Hematopoietic multipotent progenitor cell treated with erythropoietin and hydrocortisone succinate and interleukin-3 and kit ligand, for 4 days (in vitro differentiated cells): ENCODE data around the gene OR2AG2.

Experiments
- DNase-seq: peaks from one replicate; pipeline ENCODE4 v3.0.0-alpha.2; 2015

Gene OR2AG2

DNA sequence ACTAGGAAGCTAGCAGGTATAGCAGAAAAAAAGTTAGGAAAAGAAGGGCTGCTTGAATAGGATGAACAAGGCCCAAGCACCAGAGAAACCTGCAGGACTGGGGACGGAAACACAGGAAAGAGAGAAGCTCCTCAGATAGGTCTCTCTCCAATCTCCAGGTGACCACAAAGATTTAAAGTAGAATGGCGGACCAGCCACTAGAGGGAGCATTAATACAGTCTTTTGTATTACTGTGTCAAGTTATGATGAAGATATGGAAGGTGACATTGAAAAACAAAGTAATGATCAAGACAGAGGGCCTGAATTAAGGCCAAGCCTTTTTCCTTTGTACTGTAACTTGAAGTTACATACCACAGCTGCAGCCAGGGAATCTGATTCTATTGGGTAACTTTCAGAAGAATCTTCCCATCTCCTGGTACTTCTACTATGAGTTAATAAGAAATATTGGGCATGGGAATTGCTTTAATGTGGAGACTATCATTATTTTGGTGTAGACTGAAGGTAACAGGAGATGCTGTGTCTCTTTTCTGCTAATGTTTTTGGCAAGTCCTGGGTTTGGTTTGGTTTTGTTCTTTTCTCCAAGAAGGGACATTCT, 33.8 kb downstream of the OR2AG2 start:
- DNase-seq, result peak; percentile 87

DNA sequence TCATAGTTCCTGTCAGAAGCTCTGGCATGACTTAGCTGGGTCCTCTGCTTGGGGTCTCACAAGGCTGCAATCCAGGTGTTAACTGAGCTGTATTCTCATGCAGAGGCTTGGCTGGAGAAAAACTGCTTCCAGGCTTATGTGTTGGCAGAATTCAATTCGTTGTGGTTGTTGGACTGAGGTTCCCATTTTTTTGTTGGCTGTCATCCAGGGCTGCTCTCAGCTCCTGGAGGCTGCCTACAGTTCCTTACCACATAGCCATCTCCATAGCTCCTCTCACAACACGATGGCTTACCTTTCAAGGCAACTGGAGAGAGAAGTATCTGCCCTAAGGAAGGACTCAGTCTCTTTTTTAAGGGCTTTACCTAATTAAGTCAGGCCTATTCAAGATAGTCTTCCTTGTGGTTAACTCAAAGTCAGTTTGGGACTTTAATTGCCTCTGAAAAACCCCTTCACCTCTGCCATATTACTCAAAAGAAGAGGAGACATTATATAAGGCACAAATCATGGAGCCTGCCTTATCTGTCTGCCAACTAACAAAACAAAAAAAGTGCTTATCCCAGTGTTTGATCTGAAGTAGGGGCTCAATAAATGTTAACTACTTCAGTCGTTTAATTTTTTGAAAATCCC, 35.2 kb downstream of the OR2AG2 start:
- peak; percentile 18 for DNase-seq

DNA sequence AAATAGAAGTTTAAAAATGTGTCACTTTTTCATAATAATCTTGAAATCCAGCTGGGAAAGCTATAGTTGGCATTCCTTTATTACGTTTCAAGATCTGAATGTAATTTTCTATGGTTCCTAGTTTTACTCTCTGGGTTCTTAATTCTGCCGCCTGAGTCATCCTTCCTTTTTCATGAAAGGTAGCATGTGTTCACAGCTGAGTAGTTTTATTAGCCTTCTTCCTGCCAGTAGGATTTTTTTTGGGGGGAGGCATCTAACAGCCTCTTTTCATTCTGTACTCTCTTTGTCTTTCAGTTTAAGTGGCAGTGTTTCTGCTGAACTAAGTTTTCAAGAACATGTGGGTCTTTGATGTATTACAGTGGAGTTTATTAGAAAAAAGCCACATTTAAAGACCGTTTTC, 36.5 kb downstream of the OR2AG2 start:
- peak; percentile 35 for DNase-seq

DNA sequence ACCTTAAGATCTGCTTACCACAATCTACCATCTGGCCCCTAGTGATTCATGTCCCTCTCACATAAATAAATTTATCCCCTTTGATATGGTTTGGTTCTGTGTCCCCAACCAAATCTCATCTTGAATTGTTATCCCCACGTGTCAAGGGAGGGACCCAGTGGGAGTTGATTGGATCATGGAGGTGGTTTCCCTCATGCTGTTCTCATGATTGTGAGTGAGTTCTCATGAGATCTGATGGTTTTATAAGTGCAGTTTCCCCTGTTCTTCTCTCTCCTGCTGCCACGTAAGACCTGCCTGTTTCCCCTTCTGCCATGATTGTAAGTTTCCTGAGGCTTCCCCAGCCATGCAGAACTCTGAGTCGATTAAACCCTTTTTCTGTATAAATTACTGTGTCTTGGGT, 37.2 kb downstream of the OR2AG2 start:
- DNase-seq, result no peak

DNA sequence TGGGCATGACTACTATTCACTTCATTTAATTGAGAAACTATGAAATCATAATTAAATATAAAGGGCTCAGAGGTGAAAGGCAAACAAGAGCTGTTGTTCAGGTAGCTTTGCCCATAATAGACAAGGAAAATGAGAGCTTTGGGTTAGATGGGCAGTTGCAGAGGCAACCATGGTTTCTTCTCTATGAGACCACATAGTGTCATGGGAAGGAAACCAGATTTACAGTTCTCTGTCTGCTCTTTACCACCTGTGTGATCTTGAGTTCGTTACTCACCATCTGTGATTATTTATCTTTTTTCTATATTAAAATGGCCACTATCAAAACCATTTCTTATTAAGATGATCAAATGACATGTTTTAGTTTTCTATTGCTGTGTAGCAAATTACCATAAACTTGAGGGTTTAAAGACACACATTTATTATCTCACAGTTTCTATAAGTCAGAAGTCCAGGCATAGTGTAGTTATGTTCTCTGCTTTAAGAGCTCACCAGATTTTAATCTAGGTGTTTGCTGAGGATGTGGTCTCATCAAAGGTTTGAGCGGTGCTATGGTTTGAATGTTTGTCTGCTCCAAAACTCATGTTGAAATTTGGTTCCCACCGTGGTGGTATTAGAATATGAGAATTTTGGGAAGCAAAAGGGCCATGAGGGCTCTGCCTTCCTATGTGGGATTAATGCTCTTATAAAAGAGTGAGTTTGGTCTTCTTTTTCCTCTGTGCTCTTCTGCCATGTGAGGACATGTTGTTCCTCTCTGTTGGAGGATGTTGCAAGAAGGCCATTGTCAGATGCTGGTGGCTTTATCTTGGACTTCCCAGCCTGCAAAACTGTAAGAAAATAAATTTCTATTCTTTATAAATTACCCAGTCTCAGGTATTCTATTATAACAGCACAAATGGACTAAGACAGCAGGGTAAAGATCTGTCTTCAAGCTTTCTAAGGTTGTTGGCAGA, 38.2 kb downstream of the OR2AG2 start:
- DNase-seq, result peak; percentile 35

DNA sequence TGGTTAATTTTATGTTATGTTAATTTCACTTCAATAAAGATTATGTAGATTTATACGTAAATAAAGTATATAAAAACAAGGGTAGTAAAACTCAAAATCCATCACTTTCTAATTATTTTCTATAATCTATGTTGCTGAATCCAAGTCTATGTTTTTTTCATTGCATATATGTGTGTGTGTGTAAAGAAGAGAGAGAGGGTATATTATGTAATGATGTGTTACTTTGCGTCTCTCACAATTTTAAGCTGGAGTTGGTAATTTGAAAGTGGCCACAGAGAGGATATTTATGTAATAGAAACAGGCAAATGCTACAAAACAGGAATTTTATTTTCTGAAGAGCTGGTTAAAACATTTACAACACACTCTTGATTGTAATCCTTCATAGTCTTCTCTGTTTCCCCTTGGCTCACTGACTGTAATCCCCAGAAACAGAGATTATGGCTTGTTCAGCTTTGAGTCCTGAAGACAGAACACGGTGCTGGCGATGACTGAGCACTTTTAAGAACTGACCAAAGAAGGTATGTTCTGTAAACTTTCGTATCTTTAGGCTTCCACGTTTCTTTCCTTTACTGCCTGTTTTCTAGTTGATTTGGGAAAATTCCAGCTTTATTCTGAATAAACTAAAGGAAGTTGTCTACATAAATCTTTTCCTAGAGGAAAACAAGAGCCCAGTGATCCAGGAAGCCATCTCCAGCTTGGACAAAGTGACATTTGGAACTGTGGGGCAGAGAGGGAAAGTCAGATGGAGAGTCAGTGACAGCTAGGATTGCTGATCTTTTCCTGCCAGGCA, 43.6 kb downstream of the OR2AG2 start:
- peak; percentile 54 for DNase-seq

DNA sequence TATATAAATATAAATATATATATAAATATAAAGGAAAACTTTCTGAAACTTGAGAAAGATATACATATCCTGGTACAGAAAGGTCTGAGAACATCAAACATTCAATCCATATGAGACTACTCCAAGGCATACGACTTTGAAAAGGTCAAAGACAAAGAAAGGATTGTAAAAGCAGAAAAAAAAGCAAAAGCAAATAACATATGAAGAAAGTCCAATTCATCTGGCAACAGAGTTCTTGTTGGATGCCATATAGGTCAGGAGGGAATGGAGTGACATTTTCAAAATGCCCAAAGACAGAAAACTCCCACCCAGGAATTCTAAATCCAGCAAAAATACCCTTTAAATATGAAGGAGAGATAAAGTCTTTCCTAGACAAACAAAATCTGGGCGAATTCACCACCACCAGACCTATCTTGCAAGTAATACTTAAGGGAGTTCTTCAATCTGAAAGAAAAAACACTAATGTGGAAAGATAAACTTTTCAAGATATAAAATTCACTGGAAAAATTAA, 46.3 kb downstream of the OR2AG2 start:
- DNase-seq, result no peak

DNA sequence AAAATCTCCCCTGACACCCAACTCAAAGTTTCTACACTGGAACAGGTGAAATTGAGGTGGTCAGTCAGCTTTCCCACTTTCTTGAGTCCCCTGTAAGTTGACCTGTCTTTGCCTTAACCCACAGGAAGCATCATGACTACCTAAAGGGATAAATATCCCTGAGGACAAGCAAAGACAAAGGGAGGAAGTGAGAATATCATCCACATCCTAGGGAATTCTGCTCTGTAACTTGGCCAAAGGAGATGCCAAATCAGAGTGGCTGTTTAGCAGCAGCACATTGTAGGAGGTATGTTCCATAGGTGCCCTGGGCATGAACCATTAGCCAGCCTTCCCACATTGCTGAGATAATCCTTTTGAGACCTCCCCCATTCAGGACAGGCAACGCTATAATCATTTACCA, 47.8 kb downstream of the OR2AG2 start:
- DNase-seq, result no peak

DNA sequence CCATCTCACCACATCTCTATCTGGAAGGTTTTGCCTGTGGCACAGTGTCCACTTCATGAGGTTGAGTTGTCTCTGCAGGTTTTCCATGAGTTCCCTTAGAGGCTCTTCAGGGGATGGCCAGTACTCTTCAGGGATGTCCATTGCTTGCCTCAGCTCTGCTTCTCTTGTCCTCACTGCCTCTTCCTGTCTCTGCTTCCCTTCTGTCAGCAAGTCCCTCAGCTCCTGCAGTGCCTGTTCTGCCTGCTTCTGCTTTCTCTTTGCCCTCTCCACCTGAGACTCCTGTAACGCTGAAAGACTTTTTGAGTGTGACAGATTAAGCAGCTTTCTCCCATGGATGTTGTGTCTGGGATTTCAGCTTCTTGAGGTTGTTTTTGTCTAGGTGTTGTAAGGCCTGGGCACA, 50.4 kb downstream of the OR2AG2 start:
- no peak for DNase-seq

DNA sequence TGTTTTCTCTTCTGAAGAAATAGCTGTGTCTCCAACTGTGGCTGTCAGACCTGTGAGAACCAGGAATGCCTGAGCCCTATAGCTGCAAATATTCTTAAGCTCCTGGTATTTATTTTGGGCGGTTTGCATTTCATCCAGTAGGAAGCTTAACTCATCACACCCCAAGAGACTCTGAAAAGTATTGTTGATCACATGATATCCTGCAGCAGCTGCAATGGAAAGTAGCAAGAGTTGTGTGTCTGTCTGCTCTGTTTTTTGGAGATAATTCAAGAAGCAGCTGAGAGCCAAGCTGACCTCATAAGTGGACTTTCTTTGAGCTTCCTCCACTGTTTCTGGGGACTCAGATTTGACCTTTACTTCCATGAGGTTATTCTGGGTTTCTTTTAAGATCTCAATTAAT, 52.2 kb downstream of the OR2AG2 start:
- no peak for DNase-seq

DNA sequence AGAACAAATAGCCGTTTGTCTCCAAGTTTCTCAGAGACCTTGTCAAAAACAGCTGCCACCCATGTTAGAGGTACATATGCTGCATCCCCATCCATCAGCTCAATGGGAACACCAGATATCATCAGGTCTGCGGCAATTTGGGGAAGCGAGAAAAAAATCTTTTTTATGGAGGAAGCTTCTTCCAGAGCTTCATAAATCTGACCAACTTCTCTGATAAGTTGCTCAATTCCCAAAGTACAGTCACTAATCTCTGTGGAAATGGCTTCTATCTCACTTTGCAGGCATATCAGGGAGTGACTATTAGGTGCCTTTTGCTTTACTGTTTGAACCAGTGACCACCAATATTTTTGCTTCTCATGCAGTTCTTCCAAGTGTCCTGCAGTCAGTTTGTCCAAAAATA, 54.4 kb downstream of the OR2AG2 start:
- DNase-seq, result no peak
